Raji (cell line): ENCODE data around the gene P2RY1.

Experiments
- POLR2A ChIP-seq: IDR thresholded peaks from 2 replicates; pipeline ENCODE4 v1.6.1; 2011; ENCODE audit warnings: low read depth, low read length, control low read depth; ENCODE audit not compliant: insufficient read depth

The P2RY1 gene

GRCh38 chr3:152874896-152875749 lies 40.2 kb downstream of the P2RY1 start:
- TF ChIP-seq POLR2A, result no peak

- no peak for TF ChIP-seq POLR2A
Observed at GRCh38 chr3:152879130-152879789, 44.3 kb downstream of the P2RY1 start.

- no peak for TF ChIP-seq POLR2A
Observed at GRCh38 chr3:152879790-152880174, 44.9 kb downstream of the P2RY1 start.

- TF ChIP-seq POLR2A, result no peak
Observed at GRCh38 chr3:152885076-152885475, 50.1 kb downstream of the P2RY1 start.
